Stimulated activated CD4-positive, alpha-beta T cell treated with anti-CD3 and anti-CD28 coated beads, Interleukin-15, amount 100 ng/mL, for 1 hour (primary cell): Measurements from ENCODE around the gene SLFN11.
"Not testable (repeated sequence)": the region's sequence is repeated elsewhere in the genome, so short reads cannot be mapped to it uniquely, and the experiment has no call there.

Experiments
- DNase-seq, 2 donors: peaks; one replicate each; pipeline ENCODE4 v3.0.0-alpha.2; 2020; ENCODE audit warnings: low read depth in 1 of 2, low spot score in 1 of 2

SLFN11 gene

GRCh38 chr17:35359398-35359797 lies 14.0 kb downstream of the SLFN11 start:
- DNase-seq, result no peak

GRCh38 chr17:35352284-35352683 lies 21.1 kb downstream of the SLFN11 start:
- DNase-seq, result no peak

- no peak for DNase-seq
Observed at GRCh38 chr17:35350493-35350892, 22.9 kb downstream of the SLFN11 start.

- no peak for DNase-seq
Observed at GRCh38 chr17:35345926-35346771, 27.3 kb downstream of the SLFN11 start.

DNA sequence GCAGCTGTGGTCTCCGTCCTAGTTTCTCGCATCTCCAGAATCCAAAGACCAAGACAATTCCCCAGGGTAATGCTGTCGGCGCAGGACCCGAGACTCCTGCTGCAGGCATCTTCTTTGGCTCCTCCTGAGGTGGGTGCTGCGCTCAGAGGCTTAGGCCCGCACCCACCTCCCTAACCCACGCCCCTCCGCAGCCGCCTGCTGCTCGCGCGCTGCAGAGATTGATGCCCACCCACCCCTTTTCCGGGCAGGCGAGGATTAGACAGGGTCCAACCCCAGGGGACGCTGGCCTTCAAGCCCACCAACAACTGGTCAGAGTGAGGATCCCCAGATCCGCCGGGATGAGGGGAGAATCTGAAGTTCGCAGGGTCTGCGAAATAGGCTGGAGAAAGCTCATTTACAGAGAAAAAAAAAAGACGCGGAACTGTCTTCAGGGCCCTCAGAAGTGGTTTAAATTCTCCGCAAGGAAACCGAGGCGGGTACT lies 27.9 kb downstream of the SLFN11 start:
- no peak for DNase-seq

- DNase-seq, result no peak
Observed at GRCh38 chr17:35344262-35344661, 29.2 kb downstream of the SLFN11 start.

DNA sequence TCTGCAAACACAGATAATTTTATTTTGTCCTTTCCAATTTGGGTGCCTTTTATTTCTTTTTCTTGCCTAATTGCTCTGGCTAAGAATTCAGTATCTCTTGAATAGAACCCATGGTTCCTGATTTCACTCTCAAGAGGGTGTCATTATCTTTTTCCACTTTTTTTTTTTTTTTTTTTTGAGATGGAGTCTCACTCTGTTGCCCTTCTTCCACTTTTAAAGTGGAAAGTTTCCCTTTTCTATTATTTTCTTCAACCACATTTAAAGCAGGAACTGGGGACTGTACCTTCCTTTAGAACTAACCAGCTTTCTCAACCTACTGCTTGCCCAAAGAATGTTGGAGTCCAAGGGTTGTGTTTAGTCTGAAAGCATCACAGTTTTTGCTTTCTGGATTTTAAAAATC lies 31.1 kb downstream of the SLFN11 start:
- no peak for DNase-seq

GRCh38 chr17:35341411-35341992 lies 31.9 kb downstream of the SLFN11 start:
- DNase-seq, result no peak

GRCh38 chr17:35338230-35338629 lies 35.2 kb downstream of the SLFN11 start:
- DNase-seq, result no peak

GRCh38 chr17:35337364-35337763 lies 36.1 kb downstream of the SLFN11 start:
- DNase-seq, result no peak

GRCh38 chr17:35333578-35333977 lies 39.8 kb downstream of the SLFN11 start:
- not testable (repeated sequence) for DNase-seq

DNA sequence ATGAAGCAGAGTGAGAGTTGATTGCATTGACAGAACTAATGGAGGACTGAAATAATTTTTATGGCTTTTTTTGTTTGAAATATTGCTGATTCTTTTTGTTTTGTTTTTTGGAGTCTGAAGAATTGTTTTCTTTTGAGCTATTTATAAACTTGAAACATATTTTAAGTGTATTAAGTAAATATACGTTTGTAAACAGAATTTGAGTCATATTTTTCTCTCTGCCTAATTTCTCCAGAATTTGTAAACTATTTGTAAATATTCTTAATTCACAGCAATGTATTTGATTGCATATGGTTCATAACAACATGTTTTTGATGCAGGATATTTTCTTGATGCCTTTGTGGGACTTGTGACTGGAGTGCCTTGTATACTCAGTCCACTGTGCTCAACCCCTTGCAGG lies 50.7 kb downstream of the SLFN11 start:
- no peak for DNase-seq

- no peak for DNase-seq
Observed at GRCh38 chr17:35315971-35316370, 57.5 kb downstream of the SLFN11 start.

GRCh38 chr17:35315283-35315682 lies 58.1 kb downstream of the SLFN11 start:
- no peak for DNase-seq

DNA sequence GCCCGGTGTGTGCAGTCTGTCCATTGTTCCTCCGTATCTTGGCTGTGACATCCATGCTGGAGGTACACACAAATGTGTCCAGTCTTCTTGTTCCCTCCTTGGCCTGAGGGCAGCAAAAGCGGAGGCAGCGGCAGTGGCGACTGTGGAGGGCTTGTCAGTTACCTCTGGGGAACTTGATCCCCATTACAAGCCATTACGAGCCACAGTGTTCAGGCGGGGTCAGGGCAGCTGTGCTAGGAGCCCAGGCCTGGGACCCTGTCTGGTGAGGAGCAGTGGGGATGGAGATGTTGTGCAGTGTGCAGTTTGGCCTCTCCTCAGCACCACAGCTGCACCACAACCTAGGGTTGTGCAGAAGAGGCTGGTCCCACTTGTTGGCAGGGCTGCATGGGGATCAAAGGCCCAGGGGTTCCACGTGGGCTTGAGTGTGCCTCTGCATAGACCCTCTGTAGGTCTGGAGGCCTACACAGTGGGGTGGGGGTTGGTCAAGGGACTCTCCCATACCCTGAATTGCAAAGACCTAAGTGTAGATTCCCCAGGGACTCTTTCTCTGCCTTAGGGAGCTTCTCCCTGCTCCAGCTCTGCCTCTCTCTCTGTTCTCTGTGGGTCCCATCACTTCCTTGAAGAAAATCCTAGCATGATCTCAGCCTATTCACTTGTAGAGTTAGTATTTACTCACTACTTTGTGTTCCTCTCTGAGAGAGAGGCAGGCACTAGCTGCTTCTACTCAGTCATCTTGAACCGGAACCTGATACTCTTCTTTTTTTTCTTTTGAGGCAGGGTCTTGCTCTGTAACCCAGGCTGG lies 58.8 kb downstream of the SLFN11 start:
- DNase-seq, result no peak

DNA sequence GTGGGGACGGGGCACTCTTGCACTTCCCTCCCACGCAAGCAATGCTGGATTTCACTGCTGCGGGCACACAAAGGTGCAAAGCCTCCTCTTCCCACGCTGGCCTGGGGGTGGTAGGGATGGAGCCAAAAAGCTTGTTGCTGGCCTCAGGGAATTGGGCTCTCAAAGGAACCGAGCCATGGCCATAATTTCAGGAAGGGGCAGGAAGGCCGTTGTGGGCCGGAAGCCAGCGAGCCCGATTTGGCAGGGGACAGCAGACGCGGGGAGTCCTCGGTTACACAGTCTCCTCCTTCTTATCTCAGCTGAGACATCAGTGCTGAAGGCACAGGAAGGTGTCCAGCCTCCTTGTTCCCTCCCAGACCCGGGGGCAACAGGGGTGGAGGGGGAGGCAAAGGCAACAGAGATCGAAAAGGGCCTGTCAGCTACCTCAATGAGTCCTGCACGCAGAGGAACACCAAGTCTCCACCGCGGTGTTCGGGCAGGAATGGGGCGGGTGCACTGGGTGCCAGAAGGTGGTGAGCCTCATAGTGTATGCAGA lies 59.5 kb downstream of the SLFN11 start:
- no peak for DNase-seq

- DNase-seq, result peak; percentile 27 to 63
Observed at GRCh38 chr17:35312790-35313711, 60.4 kb downstream of the SLFN11 start.

- no peak for DNase-seq
Observed at GRCh38 chr17:35312346-35312745, 61.1 kb downstream of the SLFN11 start.

GRCh38 chr17:35309345-35309744 lies 64.1 kb downstream of the SLFN11 start:
- DNase-seq, result not testable (repeated sequence)
